ENCODE measurements around the gene SLC25A5.

- TF ChIP-seq CTCF (IDR thresholded peaks at IDR 0.05) (no peak), POLR2A (IDR thresholded peaks at IDR 0.05) (no peak)
These were observed 7.3 kb downstream of the SLC25A5 start for GRCh38 chrX:119475389-119476101.
